ENCODE results near the gene UNC5CL. TPM values are rescaled to one million over a fixed set of nuclear protein-coding genes. Genes with fewer than 3 reads are reported as not detected.

Gene UNC5CL
- total RNA-seq, 4 donors from 2014 or later: 0.90 to 7.6 (median 1.5) TPM

DNA sequence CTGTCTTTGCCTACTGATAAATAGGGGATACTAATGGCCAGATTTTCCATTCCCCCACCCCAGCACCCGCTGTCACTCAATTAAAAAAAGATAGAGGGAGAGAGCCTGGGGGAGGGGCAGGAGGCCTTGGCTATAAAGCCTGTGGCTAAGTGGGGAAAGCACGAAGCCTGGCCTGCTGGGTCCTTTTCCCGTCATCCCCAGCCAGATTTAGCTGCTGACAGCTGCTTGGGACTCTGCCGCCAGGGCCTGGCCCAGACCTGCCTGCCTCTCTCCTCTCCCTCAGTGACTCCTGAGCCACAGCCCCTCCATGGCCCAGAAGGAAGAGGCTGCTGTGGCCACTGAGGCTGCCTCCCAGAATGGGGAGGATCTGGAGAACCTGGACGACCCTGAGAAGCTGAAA, 14.0 kb upstream of the UNC5CL start, which contains the start of gene APOBEC2:
Gene APOBEC2, plus strand, starts transcription at position 162 of the 400 bp plus-strand sequence. Its CDS starts 146 bp downstream, at position 308.
- H3K4me3 ChIP-seq: no peak within 1 kb of the TSS
- no peak within 1 kb of the TSS for H3K27ac ChIP-seq
- H3K27me3 ChIP-seq: no peaks in the 10 kb centered on the region
- H3K36me3 ChIP-seq: peaks cover 0 to 53% (median 0%) of the 10 kb centered on the region in 3 donors
- no peak for DNase-seq (ENCODE audit: low spot score in 2 of 2)
- no peaks in the 10 kb centered on the region for H3K4me1 ChIP-seq
- TF ChIP-seq EP300 (IDR thresholded peaks at IDR 0.05): no peak
- no peak for TF ChIP-seq POLR2A (IDR thresholded peaks at IDR 0.05)
- TF ChIP-seq, protein P1, sequence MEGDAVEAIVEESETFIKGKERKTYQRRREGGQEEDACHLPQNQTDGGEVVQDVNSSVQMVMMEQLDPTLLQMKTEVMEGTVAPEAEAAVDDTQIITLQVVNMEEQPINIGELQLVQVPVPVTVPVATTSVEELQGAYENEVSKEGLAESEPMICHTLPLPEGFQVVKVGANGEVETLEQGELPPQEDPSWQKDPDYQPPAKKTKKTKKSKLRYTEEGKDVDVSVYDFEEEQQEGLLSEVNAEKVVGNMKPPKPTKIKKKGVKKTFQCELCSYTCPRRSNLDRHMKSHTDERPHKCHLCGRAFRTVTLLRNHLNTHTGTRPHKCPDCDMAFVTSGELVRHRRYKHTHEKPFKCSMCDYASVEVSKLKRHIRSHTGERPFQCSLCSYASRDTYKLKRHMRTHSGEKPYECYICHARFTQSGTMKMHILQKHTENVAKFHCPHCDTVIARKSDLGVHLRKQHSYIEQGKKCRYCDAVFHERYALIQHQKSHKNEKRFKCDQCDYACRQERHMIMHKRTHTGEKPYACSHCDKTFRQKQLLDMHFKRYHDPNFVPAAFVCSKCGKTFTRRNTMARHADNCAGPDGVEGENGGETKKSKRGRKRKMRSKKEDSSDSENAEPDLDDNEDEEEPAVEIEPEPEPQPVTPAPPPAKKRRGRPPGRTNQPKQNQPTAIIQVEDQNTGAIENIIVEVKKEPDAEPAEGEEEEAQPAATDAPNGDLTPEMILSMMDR (IDR thresholded peaks at IDR 0.05): no peak
- 46 to 66% methylated on average over 4 to 5 of the region's 5 CpGs for WGBS, 2 donors
- no peaks in the 10 kb centered on the region for H3K9me3 ChIP-seq

DNA sequence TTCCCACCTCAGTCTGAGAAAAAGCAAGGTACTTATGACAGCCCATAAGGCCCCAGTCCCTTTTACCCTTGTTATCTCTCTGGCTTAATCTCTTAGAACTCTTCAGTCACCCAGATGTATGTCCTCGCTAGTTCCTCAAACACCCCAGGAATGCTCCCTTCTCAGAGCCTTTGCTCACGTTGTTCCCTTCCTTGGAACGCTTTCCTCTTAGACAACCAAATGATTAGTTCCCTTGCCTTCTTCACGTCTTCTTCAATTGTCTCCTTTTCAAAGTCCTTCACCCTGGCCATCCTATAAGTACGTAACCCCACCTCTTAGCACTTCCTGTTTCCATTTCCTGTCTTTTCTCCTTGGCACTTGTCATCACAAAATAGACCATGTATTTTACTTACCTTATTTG, 12.9 kb upstream of the UNC5CL start:
- peaks cover 0 to 43% (median 0%) of the 10 kb centered on the region in 3 donors for H3K36me3 ChIP-seq
- no peaks in the 10 kb centered on the region for H3K9me3 ChIP-seq
- no peaks in the 10 kb centered on the region for H3K4me1 ChIP-seq
- H3K27ac ChIP-seq: no peak overlapping the region
- no peaks in the 10 kb centered on the region for H3K27me3 ChIP-seq
- TF ChIP-seq, protein P1 (IDR thresholded peaks at IDR 0.05): no peak
- TF ChIP-seq POLR2A (IDR thresholded peaks at IDR 0.05) (no peak), EP300 (IDR thresholded peaks at IDR 0.05) (no peak)
- WGBS, 2 donors: 69 to 77% methylated on average over 5 of the region's 5 CpGs
- H3K4me3 ChIP-seq: no peak overlapping the region
- DNase-seq (ENCODE audit: low spot score in 2 of 2): no peak

DNA sequence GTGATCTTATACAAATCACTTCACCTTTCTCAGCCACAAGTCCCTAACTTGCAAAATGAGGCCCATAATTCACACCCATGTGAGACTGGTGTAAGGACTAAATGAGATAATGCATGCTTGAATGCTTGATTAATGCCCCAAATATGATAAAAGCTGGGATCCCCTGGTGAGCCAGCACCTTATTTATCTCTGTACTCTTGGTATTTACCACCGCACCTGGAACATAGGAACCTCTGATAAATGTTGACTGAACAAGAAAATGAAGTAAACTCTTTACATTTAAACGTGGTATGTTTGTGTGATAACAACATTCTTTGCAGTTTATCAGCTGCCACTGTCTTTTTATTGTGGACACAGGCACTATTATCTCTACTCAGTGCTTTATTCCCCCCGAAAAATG, 11.5 kb upstream of the UNC5CL start:
- no peak overlapping the region for H3K4me3 ChIP-seq
- WGBS, 2 donors: 73 to 77% methylated on average over 3 of the region's 3 CpGs
- H3K36me3 ChIP-seq: peaks cover 0 to 37% (median 0%) of the 10 kb centered on the region in 3 donors
- no peaks in the 10 kb centered on the region for H3K4me1 ChIP-seq
- DNase-seq (ENCODE audit: low spot score in 2 of 2): no peak
- H3K27me3 ChIP-seq: no peaks in the 10 kb centered on the region
- TF ChIP-seq EP300 (IDR thresholded peaks at IDR 0.05): no peak
- TF ChIP-seq, protein P1 (IDR thresholded peaks at IDR 0.05): no peak
- no peak for TF ChIP-seq POLR2A (IDR thresholded peaks at IDR 0.05)
- H3K27ac ChIP-seq: no peak overlapping the region
- H3K9me3 ChIP-seq: no peaks in the 10 kb centered on the region

DNA sequence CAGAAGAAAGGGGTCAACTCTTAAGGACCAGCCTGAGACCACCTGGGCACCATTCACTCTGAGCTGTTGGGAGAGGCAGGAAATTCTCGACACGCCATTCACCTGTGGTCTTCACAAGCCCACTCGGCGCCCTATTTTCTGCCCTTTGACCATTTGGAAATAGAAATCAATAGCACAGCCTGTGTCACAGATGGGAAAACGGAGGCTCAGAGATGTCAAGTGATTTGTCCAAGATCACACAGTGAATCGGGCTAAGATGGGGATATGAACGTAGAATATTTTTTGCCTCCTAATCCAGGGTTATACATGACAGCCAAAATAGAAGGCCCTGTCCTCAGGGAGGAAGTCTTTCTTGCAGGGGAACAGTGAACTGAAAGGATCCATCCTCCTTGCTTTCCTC, 10.9 kb upstream of the UNC5CL start:
- Histone ChIP-seq H3K9me3 (no peaks in the 10 kb centered on the region), H3K27me3 (no peaks in the 10 kb centered on the region), H3K4me1 (no peaks in the 10 kb centered on the region), H3K27ac (no peak overlapping the region), H3K36me3 (peaks cover 0 to 32% (median 0%) of the 10 kb centered on the region in 3 donors), H3K4me3 (no peak overlapping the region)
- TF ChIP-seq, protein P1 (IDR thresholded peaks at IDR 0.05): no peak
- TF ChIP-seq EP300 (IDR thresholded peaks at IDR 0.05) (no peak), POLR2A (IDR thresholded peaks at IDR 0.05) (no peak)
- 72 to 74% methylated on average over 7 of the region's 7 CpGs for WGBS, 2 donors
- no peak for DNase-seq (ENCODE audit: low spot score in 2 of 2)

DNA sequence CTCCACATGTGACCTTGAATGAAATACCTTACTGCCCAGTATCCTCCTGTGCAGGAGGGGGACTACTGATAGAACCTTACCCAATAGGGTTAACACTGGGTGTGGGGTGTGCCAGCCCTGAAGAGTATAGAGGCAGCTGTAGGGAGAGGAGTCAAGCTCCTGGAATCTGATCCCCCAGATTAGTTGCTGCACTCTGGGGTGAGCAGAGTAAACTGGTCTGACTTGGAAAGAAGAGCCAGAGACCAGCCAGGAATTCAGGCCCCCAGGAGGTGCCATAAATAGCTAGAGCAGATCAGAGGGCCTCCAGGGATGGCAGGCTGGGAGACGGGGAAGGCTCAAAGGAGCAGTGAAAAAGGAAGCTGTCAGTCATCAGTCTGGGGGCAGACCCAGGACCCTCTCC, 10.5 kb upstream of the UNC5CL start:
- Histone ChIP-seq H3K4me3 (no peak overlapping the region), H3K27ac (no peak overlapping the region), H3K9me3 (no peaks in the 10 kb centered on the region), H3K4me1 (no peaks in the 10 kb centered on the region), H3K27me3 (no peaks in the 10 kb centered on the region), H3K36me3 (peaks cover 0 to 28% (median 0%) of the 10 kb centered on the region in 3 donors)
- no peak for TF ChIP-seq POLR2A (IDR thresholded peaks at IDR 0.05)
- TF ChIP-seq, protein P1 (IDR thresholded peaks at IDR 0.05): no peak
- no peak for TF ChIP-seq EP300 (IDR thresholded peaks at IDR 0.05)
- DNase-seq (ENCODE audit: low spot score in 2 of 2): no peak
- 53 to 64% methylated on average over 1 of the region's 1 CpG for WGBS, 2 donors
